Right ventricle myocardium inferior (tissue), 1 donor: Measurements from ENCODE around the gene MMP28. TPM values are rescaled to one million over a fixed set of nuclear protein-coding genes. Genes with fewer than 3 reads are reported as not detected.

Source experiments
- ATAC-seq: fragments of 200-7000 bp; cut with Tn5 transposase; one replicate; pipeline ENCODE4 v1.9.1; 2020; ENCODE audit warnings: mild to moderate bottlenecking, moderate library complexity
- DNase-seq: peaks from one replicate; pipeline ENCODE4 v3.0.0; 2021; ENCODE audit errors: missing footprints
- intact Hi-C: fragments of 100-400 bp; cut with DNase I; formaldehyde crosslinking; loops from one replicate; pipeline ENCODE4 v1.11.0; 2022
- total RNA-seq: library from RNA; stranded (reverse); fragmentation: NEBNext Ultra II Directional; extraction: Animal tissue kit (Norgen Biotek cat#: 25700); gene quantifications from one replicate; pipeline ENCODE4 v1.2.1, GENCODE V29; 2021
- donor health status: DM: no; HTN: yes; CAD: no; lungs with severe emphysema.

MMP28 gene
- total RNA-seq, 1 donor from 2014 or later = 2.3 TPM

DNA sequence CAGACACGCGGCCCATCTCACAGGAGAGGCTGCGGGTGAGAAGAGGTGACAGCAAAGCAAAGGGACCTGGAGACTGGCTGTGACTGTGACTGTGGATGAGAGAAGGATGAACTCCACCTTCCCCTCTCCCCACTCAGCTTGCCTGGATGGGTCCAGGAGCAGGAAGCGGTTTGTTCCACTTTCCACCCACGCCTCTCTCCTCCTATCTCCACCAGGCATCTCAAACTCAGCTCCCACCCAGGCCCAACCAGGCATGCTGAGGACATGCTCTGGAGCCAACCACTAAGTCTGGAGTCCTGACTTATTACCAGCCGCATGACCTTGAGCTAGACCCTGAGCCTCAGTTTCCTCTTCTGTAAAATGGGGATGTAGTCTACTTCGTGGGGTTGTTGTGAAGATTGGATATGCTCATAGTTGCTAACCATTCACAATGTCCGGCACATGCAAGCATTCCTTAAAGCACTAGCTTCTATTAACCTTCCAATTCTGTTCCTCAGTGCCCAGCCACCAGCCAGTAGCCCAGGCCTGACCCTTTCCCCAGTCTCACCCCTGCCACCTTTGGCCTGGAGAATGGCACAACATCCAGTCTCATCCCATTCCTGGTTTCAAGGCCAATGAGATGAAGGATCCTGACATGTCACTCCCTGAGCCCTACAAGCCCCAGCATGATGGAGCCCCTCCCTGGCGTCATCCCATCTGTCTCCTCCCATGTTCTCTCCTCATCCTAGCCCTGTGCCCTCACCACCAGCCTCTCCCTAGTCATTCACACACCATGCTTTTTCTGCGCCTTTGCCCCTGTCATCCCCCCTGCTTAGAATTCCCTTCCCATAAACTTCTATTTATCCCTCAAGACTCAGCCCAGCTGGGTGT lies 44.7 kb downstream of the MMP28 start:
- intact Hi-C loops = no loop called here
- DNase-seq (peak; percentile 15), ATAC-seq (no peak)

DNA sequence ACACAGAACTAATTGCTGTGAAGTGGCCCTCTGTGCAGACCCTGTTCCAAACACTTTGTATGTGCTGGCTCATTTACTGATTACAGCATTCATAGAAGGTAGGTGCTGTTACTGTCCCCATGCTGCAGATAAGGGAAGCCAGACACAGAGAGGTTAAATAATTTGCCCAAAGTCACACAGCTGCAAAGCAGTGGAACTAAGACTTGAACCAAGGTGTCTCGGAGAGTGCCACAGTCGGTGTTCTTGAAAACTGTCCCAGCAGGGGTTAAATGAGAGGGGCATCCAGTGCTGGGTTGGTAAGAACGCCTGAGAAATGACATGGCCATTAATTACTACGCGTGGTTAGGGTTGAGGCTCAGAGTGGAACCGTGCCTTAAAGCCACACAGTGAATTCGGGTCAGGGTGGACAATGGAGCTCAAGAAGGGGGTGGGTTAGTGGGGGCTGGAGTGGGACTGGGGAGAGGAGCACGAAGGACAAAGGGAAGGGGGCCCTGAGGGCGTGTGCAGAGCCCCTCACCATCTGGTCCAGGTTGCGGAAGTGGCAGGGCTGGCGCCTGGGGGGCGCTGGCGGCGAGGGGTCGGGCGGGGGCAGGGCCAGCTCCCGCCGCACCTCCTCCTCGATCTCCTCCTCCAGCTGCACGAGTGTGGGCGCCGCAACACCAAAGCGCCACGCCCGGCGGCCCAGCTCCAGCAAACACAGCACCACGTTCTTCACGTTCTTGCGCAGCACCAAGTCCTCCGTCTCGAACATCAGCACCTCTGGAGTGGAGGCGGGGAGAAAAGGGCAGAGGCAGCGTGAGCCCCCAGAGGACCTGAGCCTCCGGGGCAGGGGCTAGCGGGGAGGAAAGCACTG lies 45.7 kb downstream of the MMP28 start:
- peak; percentile 34 for DNase-seq
- intact Hi-C loops = loop anchor here (2.0 to 5.0 kb wide), 2 partner anchors 89 to 437 kb away; no protein-coding TSS in a partner anchor
- ATAC-seq = no peak

DNA sequence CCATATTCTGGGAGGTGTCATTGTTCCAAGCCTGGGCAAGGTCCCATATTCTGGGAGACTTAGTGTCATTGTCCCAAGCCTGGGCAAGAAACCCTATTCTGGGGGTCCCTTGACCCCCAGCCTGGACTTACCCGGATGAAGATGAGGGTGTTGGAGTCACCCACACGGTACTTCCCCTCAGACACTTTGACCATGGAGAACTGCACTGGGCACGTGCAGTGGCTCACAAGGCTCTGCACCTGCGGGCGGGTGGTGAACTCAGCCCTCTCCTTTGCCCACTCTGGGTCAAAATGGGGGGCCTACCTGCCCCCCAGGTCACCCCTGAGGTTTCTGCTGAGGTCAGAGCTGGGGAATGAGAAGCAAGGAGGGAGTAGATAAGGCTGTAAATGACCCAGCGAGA lies 46.5 kb downstream of the MMP28 start:
- peak; percentile 44 for DNase-seq
- intact Hi-C loops = loop anchor here (2.0 to 5.0 kb wide), 2 partner anchors 88 to 437 kb away; no protein-coding TSS in a partner anchor
- ATAC-seq = no peak

DNA sequence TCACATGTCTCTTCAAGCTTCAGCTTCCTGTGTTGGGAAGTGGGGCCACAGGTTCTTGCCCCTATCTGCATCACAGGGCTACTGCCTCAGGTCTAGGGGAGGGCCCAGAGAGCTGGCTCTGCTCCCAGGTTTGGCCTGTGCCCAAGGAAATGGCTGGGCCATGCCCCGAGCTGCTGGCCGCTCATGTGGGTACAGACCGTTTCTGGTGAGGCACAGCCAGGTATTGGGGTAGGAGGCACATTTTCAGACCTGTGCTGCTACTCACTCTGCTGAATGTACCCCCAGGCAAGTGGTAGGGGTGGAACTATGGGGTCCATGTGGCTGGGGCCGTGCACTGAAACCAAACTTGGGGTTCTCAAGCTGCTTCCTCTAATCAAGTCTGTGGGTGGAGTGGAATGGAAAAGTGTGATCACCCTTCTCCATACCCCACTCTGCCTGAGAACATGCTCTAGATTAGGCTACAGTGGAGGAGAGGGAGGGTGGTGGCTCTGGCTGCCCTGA lies 47.0 kb downstream of the MMP28 start:
- peak; percentile 18 for ATAC-seq
- DNase-seq = peak; percentile 28
- intact Hi-C loops = loop anchor here (2.0 to 5.0 kb wide), 2 partner anchors 88 to 436 kb away; no protein-coding TSS in a partner anchor

DNA sequence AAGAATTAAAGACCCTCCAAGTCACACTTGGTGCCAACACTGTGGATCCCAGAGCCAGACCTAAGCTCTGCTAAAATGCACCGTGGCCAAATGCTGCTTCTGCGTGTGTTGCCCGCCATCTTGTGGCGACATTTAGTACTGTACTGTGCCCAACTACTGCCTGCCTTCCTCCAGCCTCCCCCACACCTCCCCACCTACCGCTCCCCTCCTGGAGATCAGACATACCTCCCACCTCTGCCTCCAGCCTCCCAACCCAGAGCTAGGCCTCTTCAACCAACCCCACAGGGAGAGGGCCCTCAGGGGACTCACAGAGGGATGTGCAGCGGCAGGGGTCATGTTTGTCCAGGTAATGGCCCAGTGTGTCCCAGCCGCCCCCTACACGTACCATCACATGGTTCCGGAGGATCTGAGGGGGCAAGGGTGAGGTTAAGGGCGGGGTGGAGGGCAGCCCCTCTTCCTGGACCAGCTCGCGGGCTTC lies 47.9 kb downstream of the MMP28 start:
- DNase-seq (peak; percentile 74), ATAC-seq (peak; percentile 83)
- intact Hi-C loops = loop anchor here (2.0 to 5.0 kb wide), 3 partner anchors 87 to 435 kb away; no protein-coding TSS in a partner anchor

DNA sequence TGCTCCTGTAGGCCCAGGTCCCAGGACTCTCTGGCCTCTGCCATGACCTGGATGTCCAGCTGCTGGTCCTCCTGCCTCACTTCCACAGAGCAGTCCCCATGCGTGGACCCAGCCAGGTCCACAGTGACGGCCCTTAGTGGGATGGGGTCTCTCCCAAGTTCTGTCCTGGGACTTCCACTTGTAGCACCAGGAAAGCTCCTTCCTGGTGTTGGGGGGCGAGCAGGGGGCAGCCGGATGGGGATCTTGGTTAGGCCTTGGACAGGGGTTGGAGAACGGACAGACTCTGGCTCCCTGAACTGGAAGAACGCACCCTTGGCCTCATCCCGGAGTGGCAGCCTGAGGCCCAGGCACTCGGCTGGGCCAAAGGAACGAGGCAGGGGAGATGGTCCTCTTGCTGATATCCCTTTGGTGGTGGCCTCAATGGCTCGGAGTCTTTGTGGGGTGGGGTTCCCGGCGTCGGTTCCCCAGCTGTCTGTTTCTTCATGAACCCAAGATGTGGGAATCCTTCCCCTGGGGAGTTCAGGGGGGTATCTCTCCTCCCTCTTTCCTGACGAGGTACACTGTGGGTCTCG lies 49.6 kb downstream of the MMP28 start:
- ATAC-seq (no peak), DNase-seq (peak; percentile 39)
- intact Hi-C loops = loop anchor here (2.0 to 5.0 kb wide), 2 partner anchors 131 to 434 kb away; no protein-coding TSS in a partner anchor

DNA sequence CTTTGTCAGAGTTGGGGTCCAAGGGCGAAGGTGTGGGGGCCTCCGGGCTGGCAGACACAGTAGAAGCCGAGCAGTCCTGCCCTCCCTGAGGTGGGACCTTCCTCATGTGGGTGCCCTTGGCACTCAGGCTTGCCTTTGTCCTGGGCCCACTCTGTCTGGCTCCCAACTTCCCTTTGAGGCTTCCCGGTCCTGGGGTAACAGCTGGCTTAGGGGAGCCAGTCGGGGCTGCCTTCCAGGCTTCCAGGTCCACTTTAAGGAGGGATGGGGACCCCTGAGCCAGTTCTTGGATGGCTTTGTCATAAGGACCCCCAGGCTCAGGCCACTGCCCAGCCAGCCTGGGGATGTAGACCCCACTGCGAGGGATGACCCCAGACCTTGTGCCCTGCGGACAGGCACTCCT lies 50.2 kb downstream of the MMP28 start:
- DNase-seq (peak; percentile 31), ATAC-seq (no peak)
- intact Hi-C loops = loop anchor here (5.0 kb wide), 1 partner anchor 433 kb away; no protein-coding TSS in a partner anchor

DNA sequence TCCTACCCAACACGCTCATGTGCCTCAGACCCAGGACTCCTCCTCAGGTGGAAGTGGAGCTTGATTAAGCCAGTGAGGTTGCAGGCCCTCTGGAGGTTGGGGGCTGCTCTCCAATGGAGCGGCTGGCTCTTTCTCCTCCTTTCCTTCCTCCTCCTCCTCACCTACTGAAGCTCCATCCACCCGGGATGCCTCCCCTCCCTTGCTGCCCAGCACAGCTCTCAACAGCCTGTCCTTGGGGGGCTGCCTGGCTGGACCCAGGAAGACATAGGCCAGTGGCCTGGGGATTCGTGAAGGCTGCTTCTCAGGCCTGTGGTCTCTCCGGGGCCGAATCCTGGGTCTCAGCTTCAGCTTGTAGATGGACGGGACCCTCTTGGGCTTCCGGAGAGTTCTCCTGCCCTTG lies 50.6 kb downstream of the MMP28 start:
- ATAC-seq (no peak), DNase-seq (peak; percentile 56)
- intact Hi-C loops = loop anchor here (5.0 kb wide), 1 partner anchor 433 kb away; no protein-coding TSS in a partner anchor

DNA sequence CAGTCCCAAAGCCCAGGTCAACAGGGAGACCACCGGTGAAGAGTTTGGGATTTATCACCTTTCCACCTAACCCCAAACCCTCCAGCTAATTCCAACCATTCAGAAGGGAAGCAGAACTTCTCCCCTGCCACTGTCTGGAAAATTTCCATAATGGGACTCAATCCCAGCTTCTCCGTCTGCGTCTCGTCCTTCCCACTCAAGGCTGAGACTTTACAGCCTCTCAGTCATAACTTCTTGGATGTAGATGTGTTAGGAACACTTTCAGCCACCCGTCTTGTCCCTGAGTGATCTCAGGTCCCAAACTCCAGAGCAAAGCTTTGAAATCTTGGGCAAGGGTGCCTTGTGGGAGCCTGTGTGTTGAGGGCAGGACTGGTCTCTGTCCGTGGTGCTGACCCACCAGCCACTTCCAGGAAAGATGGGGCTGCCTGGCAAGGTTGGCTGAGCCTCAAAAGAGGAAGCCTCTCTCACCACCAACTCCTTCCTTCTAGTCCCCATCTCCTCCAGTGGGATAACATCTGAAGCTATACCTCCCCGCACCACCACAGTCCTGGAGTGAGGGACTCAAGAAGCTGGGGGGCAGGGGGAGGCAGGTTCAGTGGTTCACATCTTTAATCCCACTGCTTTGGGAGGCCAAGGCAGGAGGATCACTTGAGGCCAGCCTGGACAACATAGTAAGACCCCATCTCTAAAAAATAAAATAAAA lies 51.7 kb downstream of the MMP28 start:
- ATAC-seq (no peak), DNase-seq (peak; percentile 56)
- intact Hi-C loops = no loop called here

DNA sequence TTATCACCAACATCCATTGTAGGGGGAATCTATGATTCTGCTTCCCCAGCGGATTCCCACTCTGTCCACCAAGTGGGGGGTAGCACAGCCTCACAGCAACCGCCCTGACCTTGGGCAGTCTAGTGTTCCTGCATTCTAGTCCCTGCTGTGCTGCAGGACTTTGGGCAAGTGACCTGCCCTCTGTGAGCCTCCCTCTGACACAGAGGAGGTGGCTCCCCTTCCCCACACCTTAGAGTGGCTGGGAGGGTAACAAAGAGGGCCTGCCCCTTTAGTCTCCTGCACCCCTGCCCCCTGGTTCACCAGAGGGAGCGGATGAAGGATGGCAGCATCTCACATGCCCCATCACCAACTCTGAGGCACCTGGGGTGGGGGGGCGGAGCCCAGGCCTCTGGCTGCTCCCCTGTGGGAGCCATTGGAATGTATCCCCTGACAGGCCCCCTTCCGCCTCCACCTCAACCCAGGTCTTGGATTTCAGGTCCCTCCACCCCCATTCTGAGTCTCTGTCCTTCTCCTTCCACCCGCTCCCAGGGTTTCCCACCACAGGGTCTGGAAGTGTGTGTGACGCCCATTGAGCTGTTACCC lies 52.5 kb downstream of the MMP28 start:
- intact Hi-C loops = no loop called here
- DNase-seq (no peak), ATAC-seq (no peak)

DNA sequence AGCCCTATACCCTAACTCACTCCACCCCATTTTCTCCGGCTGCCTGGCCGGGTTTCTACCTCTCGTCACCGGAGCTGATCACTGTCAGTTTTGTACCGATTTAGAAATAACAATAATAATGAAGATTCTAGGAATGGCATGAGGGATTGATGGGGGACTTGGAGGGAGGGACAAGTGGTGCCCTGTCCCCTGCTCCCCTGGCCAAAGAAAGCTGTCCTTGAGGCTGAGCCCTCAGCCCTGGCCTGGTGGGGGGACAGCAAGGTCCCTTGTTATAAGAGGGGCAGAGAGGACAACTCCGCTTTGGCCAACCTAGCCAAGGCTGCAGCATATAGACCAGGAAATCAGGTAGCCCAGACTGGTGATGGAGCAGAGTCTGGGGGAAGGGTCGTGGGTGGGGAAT lies 52.9 kb downstream of the MMP28 start:
- DNase-seq = no peak

DNA sequence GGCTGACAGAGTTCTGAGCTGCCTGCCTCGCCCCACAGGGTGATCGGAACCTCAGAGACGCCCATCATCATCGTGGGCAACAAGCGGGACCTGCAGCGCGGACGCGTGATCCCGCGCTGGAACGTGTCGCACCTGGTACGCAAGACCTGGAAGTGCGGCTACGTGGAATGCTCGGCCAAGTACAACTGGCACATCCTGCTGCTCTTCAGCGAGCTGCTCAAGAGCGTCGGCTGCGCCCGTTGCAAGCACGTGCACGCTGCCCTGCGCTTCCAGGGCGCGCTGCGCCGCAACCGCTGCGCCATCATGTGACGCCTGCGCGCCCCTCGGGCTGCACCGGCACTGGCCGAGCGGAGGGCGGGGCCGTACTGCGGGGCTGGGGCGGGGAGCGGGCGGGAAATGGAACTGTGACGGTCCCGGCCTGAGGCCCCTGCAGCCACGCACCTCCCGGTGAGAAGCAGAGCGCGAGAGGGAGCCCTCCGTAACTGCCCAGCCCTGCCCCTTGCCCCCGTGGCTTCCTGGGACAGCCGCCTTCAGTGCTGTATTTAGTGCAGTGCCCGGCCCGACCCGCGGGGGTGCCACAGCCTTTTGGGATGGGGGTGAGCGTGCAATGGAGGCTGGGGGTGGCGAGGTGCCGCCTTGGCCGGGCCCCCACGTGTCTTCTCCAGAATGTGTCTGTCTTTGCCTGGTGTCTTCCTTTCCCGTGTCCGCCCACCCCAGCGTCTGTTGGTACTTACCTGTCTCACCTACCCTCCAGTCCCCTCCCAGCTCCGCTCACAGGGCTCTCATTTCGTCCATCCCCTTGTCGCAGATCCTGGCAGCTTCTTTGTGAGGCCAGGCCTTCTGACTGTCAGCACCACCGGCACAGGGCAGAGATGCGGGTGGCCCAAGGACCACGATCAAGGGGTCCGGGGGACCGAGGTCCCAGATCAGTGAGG lies 54.2 kb downstream of the MMP28 start:
- peak; percentile 16 for ATAC-seq
- intact Hi-C loops = no loop called here
- no peak for DNase-seq

More for the DNA sequence above, 52.9 kb downstream of the MMP28 start:
- ATAC-seq = no peak
- intact Hi-C loops = no loop called here

DNA sequence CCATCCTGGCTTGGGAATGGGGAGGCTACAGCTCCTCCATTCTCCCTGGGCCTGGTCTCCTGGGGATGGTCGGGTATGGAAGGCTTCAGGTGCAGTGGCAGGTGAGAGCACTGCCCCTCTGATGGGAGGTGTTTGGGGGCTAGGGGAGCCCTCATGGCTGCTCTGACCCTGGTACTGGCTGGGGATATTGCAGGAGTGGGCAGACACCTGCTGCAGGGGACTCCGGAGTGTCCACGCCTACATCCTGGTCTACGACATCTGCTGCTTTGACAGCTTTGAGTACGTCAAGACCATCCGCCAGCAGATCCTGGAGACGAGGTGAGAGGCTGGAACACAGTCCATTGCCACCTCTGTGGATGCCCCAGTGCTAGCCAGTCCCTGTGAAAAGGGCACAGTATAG lies 55.2 kb downstream of the MMP28 start:
- DNase-seq = no peak
- no peak for ATAC-seq
- intact Hi-C loops = no loop called here

DNA sequence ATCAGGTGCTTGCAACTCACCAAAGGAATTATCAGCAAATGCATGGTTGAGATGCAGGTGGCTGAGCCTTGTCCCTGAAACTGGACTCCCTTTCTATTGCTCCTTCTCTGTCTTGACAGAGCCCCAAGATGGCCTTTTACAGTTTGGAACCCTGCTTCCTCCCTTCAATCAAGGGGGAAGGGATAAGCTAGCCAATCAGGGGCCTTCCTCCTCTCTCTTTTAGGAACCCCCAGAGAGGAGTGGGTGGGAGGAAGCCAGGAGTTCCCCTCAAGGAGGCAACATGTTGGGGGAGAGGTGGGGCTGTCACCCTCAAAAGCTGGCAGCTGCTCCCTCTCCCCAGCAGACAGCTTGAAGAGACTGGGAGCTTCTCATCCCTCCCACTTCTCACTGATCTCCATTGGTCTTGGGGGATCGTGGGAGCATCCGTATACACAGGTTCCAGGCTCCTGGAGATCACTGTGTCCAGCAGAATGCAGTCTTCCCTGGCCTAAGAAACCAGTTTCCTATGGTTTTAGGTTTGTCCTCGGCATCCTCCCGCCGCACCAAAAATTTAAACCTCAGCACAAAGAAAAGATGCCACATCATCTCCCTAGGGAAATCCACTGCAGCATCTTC lies 56.8 kb downstream of the MMP28 start:
- ATAC-seq = no peak

DNA sequence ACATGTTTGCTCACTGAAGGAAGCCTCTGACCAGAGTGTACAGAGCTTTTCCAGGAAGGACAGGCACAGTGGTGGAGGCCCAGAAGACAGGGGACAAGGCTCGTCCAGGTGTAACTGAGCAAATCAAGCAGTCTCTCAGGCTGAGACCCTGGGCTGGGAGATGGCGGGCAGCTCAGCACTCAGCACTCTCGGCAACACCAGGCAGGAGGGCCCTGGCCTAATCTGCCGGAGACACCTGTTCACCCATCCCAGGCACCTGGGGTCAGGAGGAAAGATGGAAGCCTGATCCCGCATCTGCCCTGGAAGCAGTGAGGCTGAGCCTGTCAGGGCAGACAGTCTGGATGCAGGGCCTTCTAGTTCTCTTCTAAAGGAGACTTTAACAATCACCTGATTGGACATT lies 59.2 kb downstream of the MMP28 start:
- intact Hi-C loops = no loop called here
- ATAC-seq (no peak), DNase-seq (no peak)

More for the DNA sequence above, 56.8 kb downstream of the MMP28 start:
- intact Hi-C loops = no loop called here
- no peak for DNase-seq
